Measurements from ENCODE around the gene HUS1.
A peak's percentile ranks its signal among the peaks of the same experiment; 100 is the strongest.
"Not testable (repeated sequence)": the region's sequence is repeated elsewhere in the genome, so short reads cannot be mapped to it uniquely, and the experiment has no call there.

Gene HUS1

GRCh38 chr7:47944536-47945260 lies 34.7 kb downstream of the HUS1 start:
- DNase-seq (ENCODE audit: low spot score), result no peak

GRCh38 chr7:47943676-47944474 lies 35.5 kb downstream of the HUS1 start:
- DNase-seq (ENCODE audit: low spot score), result no peak

- DNase-seq (ENCODE audit: low spot score), result not testable (repeated sequence)
These were observed 36.8 kb downstream of the HUS1 start for GRCh38 chr7:47942651-47943050.

GRCh38 chr7:47942132-47942531 lies 37.3 kb downstream of the HUS1 start:
- no peak for DNase-seq (ENCODE audit: low spot score)

GRCh38 chr7:47941136-47941844 lies 38.1 kb downstream of the HUS1 start:
- no peak for DNase-seq (ENCODE audit: low spot score)

- DNase-seq (ENCODE audit: low spot score), result no peak
These were observed 39.1 kb downstream of the HUS1 start for GRCh38 chr7:47940088-47941013.

GRCh38 chr7:47939425-47940036 lies 39.9 kb downstream of the HUS1 start:
- no peak for DNase-seq (ENCODE audit: low spot score)

- no peak for DNase-seq (ENCODE audit: low spot score)
These were observed 40.7 kb downstream of the HUS1 start for GRCh38 chr7:47938574-47939165.

- no peak for DNase-seq (ENCODE audit: low spot score)
These were observed 41.5 kb downstream of the HUS1 start for GRCh38 chr7:47937711-47938573.

- DNase-seq (ENCODE audit: low spot score), result no peak
These were observed 42.2 kb downstream of the HUS1 start for GRCh38 chr7:47937065-47937687.

GRCh38 chr7:47936323-47936722 lies 43.1 kb downstream of the HUS1 start:
- no peak for DNase-seq (ENCODE audit: low spot score)

- no peak for DNase-seq (ENCODE audit: low spot score)
These were observed 44.1 kb downstream of the HUS1 start for GRCh38 chr7:47935336-47935735.

GRCh38 chr7:47934831-47935230 lies 44.6 kb downstream of the HUS1 start:
- DNase-seq (ENCODE audit: low spot score), result no peak

GRCh38 chr7:47933215-47933614 lies 46.2 kb downstream of the HUS1 start:
- no peak for DNase-seq (ENCODE audit: low spot score)

- no peak for DNase-seq (ENCODE audit: low spot score)
These were observed 46.9 kb downstream of the HUS1 start for GRCh38 chr7:47932466-47933037.

GRCh38 chr7:47932016-47932415 lies 47.4 kb downstream of the HUS1 start:
- no peak for DNase-seq (ENCODE audit: low spot score)

GRCh38 chr7:47931005-47932004 lies 48.1 kb downstream of the HUS1 start:
- peak; percentile 14 for DNase-seq (ENCODE audit: low spot score)

- no peak for DNase-seq (ENCODE audit: low spot score)
These were observed 55.1 kb downstream of the HUS1 start for GRCh38 chr7:47924266-47924665.

Data from Ammon's horn (tissue), 1 donor.